GM23338 (cell line): Measurements from ENCODE around the gene XCL2. TPM values are rescaled to one million over a fixed set of nuclear protein-coding genes. Genes with fewer than 3 reads are reported as not detected.

Source experiments
- ATAC-seq: fragments of 200-7000 bp; cut with Tn5 transposase; 3 replicates; pipeline ENCODE4 v1.9.1; 2020
- DNase-seq: peaks from one replicate; pipeline ENCODE4 v3.0.0-alpha.2; 2015; ENCODE audit warnings: low spot score
- H2AFZ ChIP-seq: fragments of 200-600 bp; sonication (generic); 2 replicates; pipeline ENCODE4 v1.8.0; 2016; ENCODE audit warnings: antibody characterized with exemption, mild to moderate bottlenecking, moderate library complexity
- H3F3A ChIP-seq: fragments of 200-600 bp; sonication (generic); replicated peaks from 2 replicates; pipeline ENCODE4 v1.8.0; 2017; ENCODE audit warnings: antibody characterized with exemption, mixed run types, low read depth
- H3K27ac ChIP-seq: fragments of 200-600 bp; sonication (generic); 2 replicates; pipeline ENCODE4 v1.6.1; 2016; ENCODE audit warnings: low read depth
- H3K27me3 ChIP-seq: fragments of 200-600 bp; sonication (generic); 2 replicates; pipeline ENCODE4 v1.8.0; 2016; ENCODE audit warnings: mild to moderate bottlenecking, mixed run types, moderate library complexity; ENCODE audit not compliant: insufficient read depth
- H3K36me3 ChIP-seq: fragments of 200-600 bp; sonication (generic); 2 replicates; pipeline ENCODE4 v1.8.0; 2016; ENCODE audit warnings: mild to moderate bottlenecking; ENCODE audit not compliant: insufficient read depth
- H3K4me1 ChIP-seq: fragments of 200-600 bp; sonication (generic); 2 replicates; pipeline ENCODE4 v1.8.0; 2016; ENCODE audit warnings: mild to moderate bottlenecking, moderate library complexity; ENCODE audit not compliant: insufficient read depth
- H3K4me2 ChIP-seq: fragments of 200-600 bp; sonication (generic); 2 replicates; pipeline ENCODE4 v1.7.1; 2017; ENCODE audit warnings: mixed run types
- H3K4me3 ChIP-seq: fragments of 200-600 bp; sonication (generic); 2 replicates; pipeline ENCODE4 v1.6.1; 2016; ENCODE audit warnings: mixed run types
- H3K79me2 ChIP-seq: fragments of 200-600 bp; sonication (generic); replicated peaks from 2 replicates; pipeline ENCODE4 v1.8.0; 2017; ENCODE audit warnings: mild to moderate bottlenecking; ENCODE audit not compliant: insufficient read depth
- H3K9me2 ChIP-seq: fragments of 200-600 bp; sonication (generic); 2 replicates; pipeline ENCODE4 v1.8.0; 2017; ENCODE audit not compliant: insufficient read depth
- H4K20me1 ChIP-seq: fragments of 200-600 bp; sonication (generic); replicated peaks from 2 replicates; pipeline ENCODE4 v1.8.0; 2017; ENCODE audit warnings: mild to moderate bottlenecking; ENCODE audit not compliant: insufficient read depth
- H3K27ac Mint-ChIP-seq: 2 replicates; pipeline ENCODE4 v1.8.0; 2020; ENCODE audit warnings: inconsistent platforms, mild to moderate bottlenecking, moderate library complexity, mixed read lengths
- H3K27me3 Mint-ChIP-seq: 3 replicates; pipeline ENCODE4 v1.8.0; 2022; ENCODE audit warnings: low read depth, mild to moderate bottlenecking, moderate library complexity, mixed read lengths, inconsistent platforms; ENCODE audit not compliant: insufficient read depth, poor library complexity
- H3K36me3 Mint-ChIP-seq: 3 replicates; pipeline ENCODE4 v1.8.0; 2021; ENCODE audit warnings: low read depth, mild to moderate bottlenecking, inconsistent platforms, moderate library complexity, mixed read lengths
- H3K4me1 Mint-ChIP-seq: 3 replicates; pipeline ENCODE4 v1.8.0; 2020; ENCODE audit warnings: mild to moderate bottlenecking, inconsistent platforms, mixed read lengths
- H3K4me3 Mint-ChIP-seq: 3 replicates; pipeline ENCODE4 v1.8.0; 2021; ENCODE audit warnings: moderate library complexity, mild to moderate bottlenecking, inconsistent platforms, mixed read lengths
- H3K9me3 Mint-ChIP-seq: 3 replicates; pipeline ENCODE4 v1.8.0; 2020; ENCODE audit warnings: moderate library complexity, mild to moderate bottlenecking, inconsistent platforms, mixed read lengths
- CREB1 ChIP-seq: fragments of 250-450 bp; sonication (Bioruptor Pico); IDR thresholded peaks from 2 replicates; pipeline ENCODE4 v1.5.0; 2020; ENCODE audit warnings: low read depth, mild to moderate bottlenecking, moderate library complexity
- CTCF ChIP-seq, 2 experiments: fragments of 200-600 bp in 1 of 2; sonication (generic) in 1 of 2; conservative IDR thresholded peaks; 2 replicates each; pipeline versions ENCODE4 v1.5.1 to v1.6.1; 2016 to 2017; ENCODE audit warnings: antibody characterized with exemption in 2 of 2, low read depth in 2 of 2, mild to moderate bottlenecking in 2 of 2, moderate library complexity in 1 of 2
- ETS1 ChIP-seq: IDR thresholded peaks from 2 replicates; pipeline ENCODE4 v1.6.1; 2016; ENCODE audit warnings: antibody characterized with exemption
- EZH2 ChIP-seq: fragments of 200-600 bp; sonication (generic); IDR thresholded peaks from one replicate; pipeline ENCODE4 v1.8.0; 2017; ENCODE audit warnings: antibody characterized with exemption, mild to moderate bottlenecking, low read depth; ENCODE audit not compliant: unreplicated experiment
- EZH2phosphoT487 ChIP-seq: fragments of 200-600 bp; sonication (generic); IDR thresholded peaks from one replicate; pipeline ENCODE4 v1.8.1; 2018; ENCODE audit warnings: antibody characterized with exemption; ENCODE audit not compliant: unreplicated experiment
- JUNB ChIP-seq: IDR thresholded peaks from one replicate; pipeline ENCODE4 v1.6.1; 2016; ENCODE audit warnings: antibody characterized with exemption; ENCODE audit not compliant: unreplicated experiment
- NANOG ChIP-seq: IDR thresholded peaks from 2 replicates; pipeline ENCODE4 v1.6.1; 2016; ENCODE audit warnings: antibody characterized with exemption, borderline replicate concordance
- POLR2AphosphoS5 ChIP-seq: IDR thresholded peaks from 2 replicates; pipeline ENCODE4 v1.6.1; 2016; ENCODE audit warnings: antibody characterized with exemption, low read depth
- REST ChIP-seq: IDR thresholded peaks from one replicate; pipeline ENCODE4 v1.6.1; 2018; ENCODE audit warnings: antibody characterized with exemption; ENCODE audit not compliant: unreplicated experiment
- STAT1 ChIP-seq: IDR thresholded peaks from one replicate; pipeline ENCODE4 v1.6.1; 2016; ENCODE audit warnings: antibody characterized with exemption; ENCODE audit not compliant: unreplicated experiment
- ZNF114 ChIP-seq: fragments of 250-450 bp; sonication (Bioruptor Pico); IDR thresholded peaks from 2 replicates; pipeline ENCODE4 v1.5.0; 2020; ENCODE audit warnings: mild to moderate bottlenecking, moderate library complexity
- ZNF331 ChIP-seq: fragments of 250-450 bp; sonication (Bioruptor Pico); IDR thresholded peaks from 2 replicates; pipeline ENCODE4 v1.5.0; 2020; ENCODE audit warnings: low read depth, mild to moderate bottlenecking, moderate library complexity
- ZNF462 ChIP-seq: fragments of 250-450 bp; sonication (Bioruptor Pico); IDR thresholded peaks from 2 replicates; pipeline ENCODE4 v1.5.0; 2020; ENCODE audit warnings: mild to moderate bottlenecking, moderate library complexity
- polyA plus RNA-seq: library from polyadenylated mRNA; unstranded; fragments of >200 nt; fragmentation: Nextera tagmentation; extraction: Ambion mirVana; gene quantifications from 2 replicates; pipeline ENCODE4 v1.2.1, GENCODE V29; 2016
- total RNA-seq: library from RNA; depleted of rRNA; stranded (reverse); fragments of >200 nt; shearing (Covaris generic); gene quantifications from 2 replicates; pipeline ENCODE4 v1.2.3, GENCODE V29; 2014

The XCL2 gene
- total and polyA plus RNA-seq, 2 experiments from 2014 or later, result not detected

- H3K27ac Mint-ChIP-seq, result no peak overlapping the region
- Histone ChIP-seq H3K4me3 (no peak overlapping the region), H3K36me3 (no peaks in the 10 kb centered on the region), H3K4me2 (no peak overlapping the region), H3K27me3 (no peaks in the 10 kb centered on the region), H3K9me2 (peaks cover 6% of the 10 kb centered on the region), H4K20me1 (no peaks in the 10 kb centered on the region), H3K4me1 (no peaks in the 10 kb centered on the region), H3K27ac (no peak overlapping the region), H3K79me2 (no peaks in the 10 kb centered on the region), H3F3A (no peaks in the 10 kb centered on the region), H2AFZ (no peak overlapping the region)
- no peaks in the 10 kb centered on the region for H3K27me3 Mint-ChIP-seq
- H3K36me3 Mint-ChIP-seq, result no peaks in the 10 kb centered on the region
- H3K4me3 Mint-ChIP-seq, result no peak overlapping the region
- TF ChIP-seq ETS1, result no peak
- TF ChIP-seq EZH2phosphoT487, result no peak
- TF ChIP-seq ZNF331 (CRISPR knock-in tag), result no peak
- no peak for TF ChIP-seq NANOG
- TF ChIP-seq CTCF (conservative IDR thresholded peaks at IDR 0.05; ENCODE audit: low read depth in 2 of 2), result no peak
- no peak for TF ChIP-seq ZNF462 (CRISPR knock-in tag)
- no peak for TF ChIP-seq ZNF114 (CRISPR knock-in tag)
- no peak for TF ChIP-seq CREB1 (CRISPR knock-in tag)
- TF ChIP-seq STAT1, result no peak
- no peak for TF ChIP-seq JUNB
- no peak for TF ChIP-seq EZH2
- TF ChIP-seq REST, result no peak
- TF ChIP-seq POLR2AphosphoS5, result no peak
- ATAC-seq, result no peak
- H3K4me1 Mint-ChIP-seq, result peaks cover 4% of the 10 kb centered on the region; the same call in 2 of the 3 replicates
- DNase-seq, result no peak
- H3K9me3 Mint-ChIP-seq, result no peaks in the 10 kb centered on the region
Observed at GRCh38 chr1:168552961-168553360, 9.2 kb upstream of the XCL2 start.
